ENCODE results near the gene DAND5.

The DAND5 gene

DNA sequence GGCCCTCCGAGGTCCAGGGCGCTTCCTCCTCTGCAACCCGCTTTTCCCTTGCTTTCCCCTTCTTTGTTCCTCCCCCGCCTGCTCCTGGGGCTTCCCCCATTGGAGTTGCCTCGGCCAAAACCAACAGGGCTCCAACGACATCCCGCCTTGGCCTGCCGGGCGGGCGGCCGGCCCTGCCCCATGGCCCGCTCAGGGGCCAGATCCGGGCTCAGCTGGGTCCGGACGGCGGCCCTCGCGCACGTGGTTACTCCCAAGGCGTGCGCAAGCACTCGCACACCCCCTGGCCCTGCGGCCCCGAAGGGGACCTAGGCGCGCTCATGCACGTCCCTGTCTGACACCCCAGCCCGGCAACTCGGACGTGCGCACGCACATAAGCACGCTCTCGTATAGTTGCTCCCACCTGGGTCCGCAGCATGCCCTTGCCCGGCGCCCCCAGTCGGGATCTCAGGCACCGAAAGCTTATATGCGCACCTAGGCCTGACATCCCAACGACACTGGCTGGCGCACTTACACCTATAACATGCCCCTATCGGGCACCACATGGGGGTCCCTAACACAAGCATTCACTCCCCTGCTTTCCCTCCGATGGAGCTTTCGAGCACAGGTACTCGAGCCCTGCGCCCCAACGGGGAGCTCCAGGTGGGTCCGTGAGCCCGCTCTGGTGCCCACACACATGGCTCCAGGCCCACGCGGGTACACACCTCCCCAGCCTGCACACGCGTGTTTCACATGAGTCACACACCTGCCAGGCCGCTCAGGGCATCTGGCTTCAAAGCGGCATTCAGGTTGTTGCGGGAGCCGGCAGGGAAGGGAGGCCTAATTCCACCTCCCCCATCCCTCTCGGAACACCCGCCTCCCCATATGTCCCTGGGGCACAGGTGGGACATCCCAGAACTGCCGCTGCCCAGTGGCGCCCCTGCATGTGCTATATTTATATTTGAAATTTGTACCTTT, 40.9 kb downstream of the DAND5 start:
- no peak for DNase-seq (ENCODE audit: low spot score)

DNA sequence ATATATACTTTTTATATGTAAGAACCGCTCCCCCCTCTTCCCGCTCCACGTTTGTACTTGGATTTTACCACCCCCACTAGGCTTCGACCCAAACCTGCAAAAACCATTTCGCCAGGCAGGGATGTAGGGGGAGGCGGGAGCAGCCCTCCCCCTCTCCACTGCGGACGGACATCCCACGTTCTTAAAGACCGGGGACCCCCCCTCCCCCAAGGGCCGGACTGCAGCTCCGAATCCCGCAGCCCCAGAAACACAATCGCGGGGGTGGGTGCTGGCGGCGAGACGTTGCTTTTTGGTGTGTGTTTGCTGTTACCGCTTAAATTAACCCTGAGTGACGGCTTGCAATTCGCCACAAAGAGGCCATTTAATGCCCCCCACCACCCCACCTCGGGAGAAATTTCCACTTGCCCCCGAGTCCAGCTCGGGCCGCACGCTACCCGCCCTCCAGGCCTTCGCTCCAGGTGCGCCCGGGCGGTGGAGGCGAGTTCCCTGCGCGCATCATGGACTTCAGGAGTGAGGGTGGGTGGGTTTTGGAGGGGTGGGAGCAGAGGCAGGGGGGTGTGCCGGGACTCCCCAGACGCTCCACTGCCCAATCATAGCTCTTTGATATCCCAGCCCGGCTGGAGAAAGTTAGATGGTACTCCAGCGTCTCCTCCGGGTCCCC, 41.7 kb downstream of the DAND5 start:
- no peak for DNase-seq (ENCODE audit: low spot score)

DNA sequence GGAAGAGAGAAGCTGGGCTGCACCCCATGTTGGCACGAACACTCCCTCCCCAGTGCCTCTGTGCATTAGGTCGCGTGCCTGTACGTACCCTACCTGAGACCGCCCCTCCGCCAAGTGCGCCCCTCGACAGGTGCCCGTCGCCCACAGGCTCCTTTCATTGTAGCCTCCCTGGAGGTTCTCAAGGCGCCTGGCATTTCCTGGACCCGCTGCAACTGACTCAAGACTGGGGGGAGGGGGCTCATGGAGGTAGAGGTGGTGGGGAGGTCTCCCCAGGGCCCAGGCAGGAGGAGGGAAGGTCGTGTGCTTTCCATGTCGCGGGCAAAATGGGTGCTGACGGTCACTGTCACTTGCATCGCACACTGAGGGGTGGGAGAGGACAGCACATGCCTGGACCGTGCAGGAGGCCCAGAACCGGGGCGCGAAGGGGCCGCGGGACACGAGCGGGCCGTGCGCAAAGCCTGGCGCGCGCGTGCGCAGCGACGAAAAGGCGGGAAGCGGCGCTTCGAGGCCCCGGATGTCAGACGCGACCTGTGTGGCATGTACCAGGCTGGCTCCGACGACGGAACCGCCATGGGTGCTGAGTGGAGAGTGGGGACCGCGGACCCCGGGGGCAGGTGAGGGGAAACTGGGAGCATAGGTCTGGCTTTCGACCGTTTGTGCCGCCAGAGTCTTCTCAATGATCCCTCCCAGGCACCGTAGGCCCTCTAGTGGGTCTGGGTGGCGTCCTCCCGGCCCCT, 42.4 kb downstream of the DAND5 start:
- no peak for DNase-seq (ENCODE audit: low spot score)

DNA sequence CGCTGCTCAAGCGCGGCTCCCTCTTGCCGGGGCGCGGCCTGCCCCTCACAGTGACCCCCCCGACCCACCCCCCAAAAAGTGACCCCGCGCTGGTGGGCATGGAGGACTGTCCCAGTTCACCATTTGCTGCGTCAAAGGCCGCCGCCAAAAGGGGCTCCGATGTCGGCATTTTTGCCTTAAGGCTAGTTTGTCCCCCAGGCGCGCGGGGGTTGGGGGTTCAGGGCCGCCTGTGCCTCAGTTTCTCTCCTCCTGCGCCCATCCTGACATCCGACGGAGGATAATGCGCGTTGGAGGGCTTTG, 43.0 kb downstream of the DAND5 start:
- no peak for DNase-seq (ENCODE audit: low spot score)

DNA sequence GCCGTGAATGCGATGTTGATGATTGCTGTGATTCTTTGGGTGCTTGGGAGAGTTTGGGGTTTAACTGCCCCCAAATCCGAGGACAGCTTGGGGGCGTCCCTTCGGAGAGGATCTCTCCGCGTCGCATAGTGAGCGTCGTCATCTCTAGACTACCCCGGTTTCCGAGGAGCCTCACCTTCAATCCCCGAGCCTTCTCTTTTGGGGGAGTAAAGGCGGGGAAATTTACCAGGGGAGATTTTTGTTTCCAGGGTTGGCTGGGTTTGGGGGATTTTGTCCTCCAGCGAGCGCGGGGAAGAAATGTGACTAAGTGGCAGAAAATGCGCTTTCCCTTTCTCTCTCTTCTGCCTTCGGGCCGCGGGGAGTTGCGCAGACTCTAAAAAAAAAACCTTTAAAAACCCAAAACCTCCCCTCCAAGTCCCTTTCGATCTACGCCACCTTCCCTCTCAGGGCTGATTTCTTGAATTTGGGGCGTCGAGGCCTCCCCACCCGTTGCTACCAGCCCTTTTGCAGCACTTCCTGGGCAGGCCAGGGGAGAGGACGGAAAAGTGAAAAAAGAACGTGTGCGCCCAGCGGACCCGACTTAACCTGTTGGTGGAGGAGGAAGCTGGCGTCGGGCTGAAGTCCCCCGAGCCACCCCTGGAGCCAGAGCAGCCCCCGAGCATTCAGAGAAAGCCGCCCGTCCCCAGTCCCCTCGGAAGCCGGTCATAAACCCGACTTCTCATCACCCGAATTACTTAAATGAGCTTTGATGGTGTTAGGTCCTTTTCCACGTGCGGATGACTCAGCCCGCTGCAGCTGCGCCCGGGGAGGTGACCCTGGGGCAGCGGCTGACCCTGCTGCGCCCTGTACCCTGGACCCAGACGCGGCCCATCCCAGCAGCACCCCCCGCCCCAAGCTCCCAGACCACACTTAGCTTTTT, 43.6 kb downstream of the DAND5 start:
- DNase-seq (ENCODE audit: low spot score) = peak; percentile 18

DNA sequence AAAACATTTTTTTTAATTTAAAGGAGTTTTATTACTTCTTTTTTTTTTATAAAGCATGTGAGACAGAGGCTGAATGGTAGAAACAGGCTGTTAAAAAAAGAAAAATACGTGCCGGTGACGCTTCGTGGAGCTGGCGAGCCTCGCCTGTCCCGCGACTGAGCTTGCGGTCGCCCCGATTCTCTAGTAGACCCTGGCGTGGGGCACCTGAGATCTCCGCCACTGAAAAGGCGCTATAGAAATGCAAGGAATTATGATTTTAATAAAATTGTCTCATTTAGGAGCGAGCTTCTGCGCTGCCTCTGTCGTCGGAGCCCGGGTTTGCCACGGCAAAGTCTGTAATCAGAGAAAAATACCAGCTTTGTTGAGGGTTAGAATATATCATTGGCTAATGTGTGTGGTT, 44.3 kb downstream of the DAND5 start:
- no peak for DNase-seq (ENCODE audit: low spot score)

DNA sequence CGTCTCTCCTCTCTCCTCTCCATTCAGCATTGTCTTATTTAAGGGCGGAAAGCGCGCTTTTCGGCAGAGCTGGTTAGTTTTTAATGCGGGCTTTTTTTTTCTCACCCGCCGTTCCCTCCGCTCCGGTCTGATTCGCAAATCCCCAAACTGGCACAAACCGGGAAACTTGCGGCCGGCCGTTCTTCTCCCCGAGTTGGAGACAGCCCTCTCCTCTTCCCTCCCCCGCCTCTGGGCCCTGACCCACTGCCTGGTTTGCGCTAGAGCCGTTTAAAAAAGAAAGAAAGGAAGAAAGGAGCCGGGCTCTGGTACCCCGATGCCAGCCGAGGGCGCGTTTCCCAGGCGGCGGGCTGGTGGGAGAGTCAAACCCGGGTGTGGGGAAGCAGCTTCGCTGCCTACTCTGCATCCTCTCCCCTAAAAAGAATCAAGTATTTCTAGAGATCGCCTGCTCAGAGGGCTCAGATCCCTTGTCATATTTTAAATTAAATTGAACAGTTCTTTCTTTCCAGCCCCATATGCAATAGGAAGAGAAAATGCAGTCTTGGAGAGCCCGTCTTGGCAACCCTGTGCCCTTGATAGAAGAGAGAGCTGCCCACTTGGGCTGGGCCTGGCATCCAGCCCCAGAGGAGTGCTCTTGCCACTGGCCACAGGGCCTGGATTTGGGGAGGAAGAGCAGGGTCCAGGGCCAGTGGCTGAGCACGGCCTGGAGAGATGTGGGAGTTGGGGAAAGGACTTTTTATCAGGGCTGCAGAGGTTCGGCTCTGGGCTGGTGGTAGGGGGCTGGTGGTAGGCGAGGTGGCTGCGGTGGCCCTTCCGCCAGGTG, 44.9 kb downstream of the DAND5 start:
- no peak for DNase-seq (ENCODE audit: low spot score)

DNA sequence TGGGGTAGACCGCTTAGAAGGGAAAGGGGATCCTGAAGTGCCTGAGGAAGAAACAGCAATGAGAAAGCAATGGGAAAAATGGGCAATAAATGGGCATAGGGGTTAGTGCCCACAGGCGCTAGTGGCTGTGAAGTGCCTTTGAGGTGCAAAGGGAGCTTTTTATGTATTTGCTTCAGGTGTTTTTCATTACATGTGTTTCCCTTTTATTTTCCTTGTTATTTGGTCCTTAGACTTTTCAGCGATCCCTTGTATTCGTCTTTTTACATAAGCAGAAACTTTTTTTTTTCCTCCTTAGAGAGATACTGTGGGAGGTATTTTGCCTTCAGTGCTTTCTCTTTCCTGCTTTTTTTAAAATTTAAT, 45.5 kb downstream of the DAND5 start:
- DNase-seq (ENCODE audit: low spot score) = no peak

DNA sequence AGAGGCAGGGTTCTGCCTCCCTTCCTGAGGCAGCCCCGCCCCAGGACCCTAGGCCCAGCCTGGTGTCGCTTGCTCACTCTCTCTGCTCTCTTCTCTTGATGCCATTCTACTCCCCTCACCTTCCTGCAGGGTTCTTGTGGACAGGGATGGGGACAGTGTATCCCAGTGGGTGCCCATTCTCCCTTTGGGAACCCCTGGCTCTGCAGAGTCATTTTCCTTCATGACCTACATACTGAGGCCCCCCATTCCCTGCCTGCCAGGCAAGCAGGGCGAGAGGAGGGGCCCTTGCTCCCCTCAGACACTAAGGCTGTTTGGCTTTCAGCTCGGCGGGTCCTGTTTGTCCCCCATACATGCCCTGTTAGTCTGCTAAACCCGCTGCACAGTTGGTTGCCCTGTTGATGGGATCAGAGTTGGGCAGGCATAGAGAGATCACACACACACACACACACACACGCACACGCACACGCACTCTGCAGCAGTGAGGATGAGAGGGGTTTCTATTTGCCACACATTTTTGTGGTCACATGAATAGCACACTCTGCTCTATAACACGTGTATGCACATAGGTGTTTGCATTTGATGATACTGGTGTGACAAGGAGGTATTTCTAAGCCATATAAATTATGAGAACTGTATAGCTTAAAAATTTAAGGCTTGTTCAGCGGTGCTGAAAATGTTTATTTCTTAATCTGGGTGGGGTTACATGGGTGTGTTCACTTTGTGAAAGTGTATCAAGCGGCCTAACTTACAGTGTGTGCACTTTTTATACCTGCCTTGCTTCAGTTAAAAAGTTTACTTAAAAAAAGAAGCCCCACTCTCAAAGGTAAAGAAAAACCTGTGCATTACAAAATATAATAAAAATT, 46.2 kb downstream of the DAND5 start:
- no peak for DNase-seq (ENCODE audit: low spot score)

DNA sequence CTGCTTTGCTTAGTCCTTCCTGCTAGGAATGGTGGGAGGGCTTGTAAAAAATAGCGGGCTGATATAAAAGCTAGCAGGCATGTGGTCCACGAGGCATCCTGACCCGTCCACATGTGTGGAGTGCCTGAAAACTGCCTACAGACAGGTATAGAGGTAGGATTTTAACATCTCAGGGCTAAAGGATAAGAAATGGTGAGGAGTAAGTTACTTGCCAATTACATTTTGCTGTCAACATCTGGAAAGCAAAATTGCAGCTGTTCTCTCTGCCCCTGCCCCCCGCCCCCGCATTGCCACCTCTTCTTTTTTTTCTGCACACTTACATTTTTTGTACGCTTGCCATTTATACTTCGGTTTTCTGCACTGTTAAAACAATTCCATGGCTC, 46.9 kb downstream of the DAND5 start:
- no peak for DNase-seq (ENCODE audit: low spot score)

DNA sequence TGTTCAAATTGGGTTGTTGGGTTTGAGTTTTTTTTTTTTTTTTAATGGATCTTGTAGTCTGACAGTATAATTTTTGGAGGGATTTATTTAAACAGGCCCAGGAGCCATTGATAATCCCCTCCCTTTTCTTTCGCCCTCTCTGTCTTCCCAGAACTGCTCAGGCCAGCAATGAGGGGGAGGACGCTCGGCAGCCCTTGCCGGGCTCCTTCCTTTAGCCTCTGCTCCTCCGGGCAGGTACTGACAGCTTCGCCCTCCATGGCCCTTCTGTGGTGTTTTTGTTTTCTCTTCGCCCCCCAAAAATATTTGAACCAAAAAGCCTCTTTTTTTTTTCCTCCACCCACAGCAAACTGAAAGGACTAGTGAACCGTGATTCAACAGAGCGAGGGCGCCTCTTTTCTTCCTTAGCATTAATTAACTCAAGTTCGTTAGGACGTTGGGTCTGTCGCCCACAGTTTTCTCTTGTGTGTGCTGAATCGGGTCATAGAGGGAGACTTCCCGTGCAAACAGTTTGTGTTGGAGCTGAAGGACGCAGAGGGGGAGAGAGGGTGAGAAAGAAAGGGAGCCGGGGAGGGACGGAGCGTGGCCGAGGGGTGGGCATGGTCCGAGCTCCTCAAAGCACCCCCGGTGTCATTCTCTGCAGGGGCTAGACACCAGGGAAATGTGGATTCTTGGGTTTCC, 47.4 kb downstream of the DAND5 start:
- no peak for DNase-seq (ENCODE audit: low spot score)

DNA sequence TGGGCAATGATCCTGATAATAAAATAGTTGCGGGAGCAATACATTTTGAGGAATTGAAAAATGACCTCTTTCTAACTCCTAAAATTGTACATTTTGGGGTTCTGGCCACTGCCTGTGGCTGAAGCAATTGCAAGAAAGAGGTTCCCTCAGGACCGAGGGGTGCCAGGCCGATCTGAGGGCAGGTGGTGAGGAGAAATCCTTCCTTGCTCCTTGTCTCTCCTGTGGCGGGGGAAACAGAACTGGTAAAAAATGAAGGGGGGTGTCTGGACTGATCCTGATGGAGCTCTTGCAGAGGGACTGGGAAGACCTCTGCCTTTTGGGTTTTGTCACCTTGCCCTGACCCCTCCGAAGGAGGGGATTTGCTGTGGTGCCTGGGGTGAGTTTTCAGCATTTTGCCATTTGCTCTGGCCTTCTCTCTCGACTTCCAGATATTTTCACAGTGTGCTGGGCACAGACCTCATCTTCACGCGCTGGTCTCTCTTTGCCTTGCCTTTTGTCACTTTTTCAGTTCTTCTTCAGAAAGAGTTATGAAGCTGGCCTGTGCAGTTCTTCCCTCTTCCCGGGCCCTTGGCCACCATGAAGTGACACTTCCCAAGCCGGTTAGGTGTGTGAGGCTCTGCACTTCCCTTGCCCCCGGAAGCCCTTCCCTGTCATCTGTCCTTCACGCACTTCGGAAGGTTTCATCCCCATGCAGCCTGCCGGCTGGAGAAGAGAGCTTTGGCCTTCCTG, 48.1 kb downstream of the DAND5 start:
- DNase-seq (ENCODE audit: low spot score) = no peak

DNA sequence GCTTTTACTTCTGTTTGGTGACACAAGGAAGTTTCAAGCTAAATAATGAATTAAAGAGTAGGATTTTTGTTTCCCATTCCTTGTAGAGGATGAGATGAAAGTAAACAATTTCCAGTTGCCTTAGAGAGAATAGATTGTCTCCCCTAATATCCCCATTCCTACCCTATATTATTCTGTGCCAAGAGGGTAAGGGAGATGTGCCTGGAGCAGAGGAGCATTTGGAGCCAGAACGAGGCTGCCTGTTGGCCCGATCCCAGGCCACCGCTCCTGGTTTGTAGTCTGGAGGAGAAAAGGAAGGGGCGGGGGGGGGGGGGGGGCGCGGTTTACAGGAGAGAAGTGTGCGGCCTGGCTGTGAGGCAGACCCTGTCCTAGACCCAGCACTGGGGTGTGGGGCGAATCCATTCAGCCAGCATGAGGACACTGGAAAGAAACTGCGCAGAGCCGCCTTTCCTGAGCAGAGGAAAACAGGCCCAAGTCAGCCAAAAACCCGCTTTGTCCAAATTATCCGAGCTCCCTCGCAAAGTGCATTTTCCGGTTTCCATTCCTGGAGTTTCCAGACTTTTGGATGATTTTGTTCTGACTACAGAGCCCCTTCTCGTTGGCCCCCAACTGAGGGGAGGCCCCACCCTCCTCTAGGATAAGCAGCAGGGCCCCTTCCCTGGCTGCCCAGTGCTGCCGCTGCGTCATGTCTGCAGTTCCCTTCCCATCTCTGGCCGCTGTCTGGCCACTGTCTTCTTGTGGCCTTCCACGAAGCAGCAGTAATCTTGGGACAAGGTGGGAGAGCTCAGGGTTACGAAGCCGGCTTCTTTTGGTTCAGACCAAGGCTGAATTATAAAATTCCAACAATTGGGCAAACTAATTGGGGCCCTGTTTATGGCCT, 48.9 kb downstream of the DAND5 start:
- DNase-seq (ENCODE audit: low spot score) = no peak

DNA sequence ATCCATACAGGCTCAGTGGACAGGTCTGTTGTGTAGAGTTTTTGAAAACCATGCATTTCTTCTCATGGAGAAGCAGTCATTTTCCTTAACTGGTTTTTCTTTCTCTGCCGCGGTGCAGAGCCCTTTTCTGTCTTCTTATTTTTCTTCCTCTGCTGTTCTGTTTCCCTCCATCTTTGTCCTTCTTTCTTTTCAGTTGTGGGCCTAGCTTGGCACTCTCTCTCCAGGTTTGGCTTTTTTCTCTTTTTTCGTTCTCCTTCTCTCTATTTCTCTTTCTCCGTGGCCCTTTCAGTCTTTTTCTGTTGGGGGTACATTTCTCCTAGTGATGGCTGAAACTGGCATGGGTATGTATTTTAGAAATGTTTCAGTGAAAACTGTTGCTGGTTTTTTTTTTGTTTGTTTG, 50.0 kb downstream of the DAND5 start:
- DNase-seq (ENCODE audit: low spot score) = no peak

DNA sequence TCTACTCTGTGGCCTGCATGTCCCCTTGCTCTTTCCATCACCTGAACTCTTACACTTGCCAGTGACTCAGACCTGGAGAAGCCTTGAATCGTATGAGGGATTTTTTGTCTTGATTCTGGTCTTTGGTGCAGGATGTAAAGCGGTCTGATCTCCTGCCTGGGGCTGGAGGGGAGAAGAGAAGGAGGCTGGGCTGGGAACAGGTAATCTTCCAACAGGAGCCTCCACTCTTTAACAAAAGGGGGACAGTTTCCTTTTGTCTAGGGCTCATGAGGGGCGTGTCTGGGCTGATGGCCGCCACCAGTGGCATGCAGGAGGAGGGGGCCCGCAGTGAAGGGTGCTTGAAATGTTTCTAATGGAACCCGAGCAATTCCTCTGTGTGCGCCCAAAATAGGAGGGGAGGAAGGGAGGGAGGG, 50.6 kb downstream of the DAND5 start:
- no peak for DNase-seq (ENCODE audit: low spot score)

DNA sequence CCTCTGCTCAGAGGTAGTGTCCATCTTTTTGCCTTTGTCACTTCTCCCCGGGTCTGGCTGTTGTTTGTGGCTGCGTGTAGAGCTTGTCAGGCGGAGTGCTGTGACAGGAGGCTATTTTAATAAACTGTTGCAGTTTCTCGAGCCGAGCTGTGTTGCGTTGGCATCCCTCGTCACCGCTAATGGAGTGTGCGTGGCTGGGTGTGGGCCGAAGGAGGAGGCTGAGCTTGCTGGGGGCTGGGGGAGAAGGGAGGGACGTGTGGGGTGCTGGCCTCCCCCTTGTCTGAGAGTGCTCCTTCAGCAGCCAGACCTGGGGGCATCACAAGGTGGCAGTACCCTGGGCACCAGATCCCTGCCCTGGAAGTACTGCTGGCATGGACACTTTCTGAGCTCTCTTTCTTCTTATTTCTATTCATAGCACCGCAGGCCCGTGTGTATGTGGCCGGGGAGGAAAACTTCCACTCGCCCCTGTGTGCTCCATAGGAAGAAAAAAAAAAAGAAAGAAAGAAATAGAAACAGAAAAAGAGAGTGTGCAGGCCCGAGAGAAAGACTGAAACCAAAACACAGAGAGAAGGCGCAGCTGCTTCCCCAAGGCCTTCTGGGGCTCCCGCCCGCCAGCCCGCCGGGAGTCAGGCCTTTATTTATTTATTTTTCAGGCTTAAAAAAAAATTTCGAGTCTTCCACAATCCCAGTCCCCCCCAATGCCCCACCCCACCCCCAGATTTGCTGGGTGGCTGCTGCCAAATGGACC, 52.9 kb downstream of the DAND5 start:
- no peak for DNase-seq (ENCODE audit: low spot score)

Data from CD4-positive, alpha-beta T cell treated with Interleukin-6 at 100 ng/mL for 8 hours (primary cell).